Ramos (cell line): Measurements from ENCODE around the gene CCDC28B.

Source experiments
- in situ Hi-C: fragments of 300-500 bp; cut with MboI; formaldehyde crosslinking; loops from one replicate; pipeline ENCODE4 v1.14.3; 2022; ENCODE audit warnings: low sequenced_read_pairs; ENCODE audit not compliant: unreplicated experiment

Gene CCDC28B

DNA sequence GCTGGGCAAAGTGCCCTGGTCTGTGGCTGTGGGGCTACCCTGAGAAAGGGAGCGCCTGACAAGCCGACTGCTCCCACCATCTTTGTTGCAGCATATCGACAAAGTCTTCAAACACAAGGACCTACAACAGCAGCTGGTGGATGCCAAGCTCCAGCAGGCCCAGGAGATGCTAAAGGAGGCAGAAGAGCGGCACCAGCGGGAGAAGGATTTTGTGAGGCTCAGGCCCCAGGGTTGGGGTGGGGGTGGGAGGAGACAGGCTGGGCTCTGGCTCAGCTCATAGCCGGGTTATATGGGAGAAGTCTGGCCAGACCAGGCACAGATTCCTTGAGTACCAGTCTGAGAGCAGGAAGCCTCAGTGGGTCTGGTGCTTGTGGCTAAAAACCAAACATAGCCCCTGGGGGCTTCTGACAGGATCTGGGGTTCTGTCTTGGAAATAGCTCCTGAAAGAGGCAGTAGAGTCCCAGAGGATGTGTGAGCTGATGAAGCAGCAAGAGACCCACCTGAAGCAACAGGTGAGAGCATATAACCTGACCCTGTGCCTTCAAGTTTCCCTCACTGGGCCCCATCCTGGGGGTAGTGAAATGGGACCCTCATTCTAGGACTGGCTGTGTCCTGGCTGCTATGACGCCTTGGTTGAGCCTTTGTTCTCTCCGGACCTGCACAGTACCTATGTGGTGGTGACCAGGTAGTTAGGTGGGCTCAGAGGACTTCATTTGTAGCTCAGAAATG, 8.0 kb upstream of the CCDC28B start:
- in situ Hi-C loops, result no loop called here

DNA sequence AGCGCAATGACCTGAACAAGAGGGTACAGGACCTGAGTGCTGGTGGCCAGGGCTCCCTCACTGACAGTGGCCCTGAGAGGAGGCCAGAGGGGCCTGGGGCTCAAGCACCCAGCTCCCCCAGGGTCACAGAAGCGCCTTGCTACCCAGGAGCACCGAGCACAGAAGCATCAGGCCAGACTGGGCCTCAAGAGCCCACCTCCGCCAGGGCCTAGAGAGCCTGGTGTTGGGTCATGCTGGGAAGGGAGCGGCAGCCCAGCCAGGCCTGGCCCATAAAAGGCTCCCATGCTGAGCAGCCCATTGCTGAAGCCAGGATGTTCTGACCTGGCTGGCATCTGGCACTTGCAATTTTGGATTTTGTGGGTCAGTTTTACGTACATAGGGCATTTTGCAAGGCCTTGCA, 5.4 kb upstream of the CCDC28B start:
- in situ Hi-C loops, result no loop called here

DNA sequence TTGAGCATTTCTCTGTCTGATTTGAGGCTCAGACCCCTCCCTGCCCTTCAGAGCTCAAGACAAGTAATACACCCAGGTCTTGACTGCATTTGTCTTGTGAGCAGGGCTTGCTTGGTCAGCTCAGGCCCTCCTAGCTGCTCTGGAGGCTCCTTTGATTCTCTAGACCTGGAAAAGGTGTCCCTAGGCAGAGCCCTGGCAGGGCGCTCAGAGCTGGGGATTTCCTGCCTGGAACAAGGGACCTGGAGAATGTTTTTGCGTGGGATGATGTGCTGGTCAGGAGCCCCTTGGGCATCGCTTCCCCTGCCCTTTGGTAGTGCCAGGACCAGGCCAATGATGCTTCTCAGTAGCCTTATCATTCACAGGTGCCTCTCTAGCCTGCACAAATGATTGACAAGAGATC, 4.9 kb upstream of the CCDC28B start:
- in situ Hi-C loops, result no loop called here

DNA sequence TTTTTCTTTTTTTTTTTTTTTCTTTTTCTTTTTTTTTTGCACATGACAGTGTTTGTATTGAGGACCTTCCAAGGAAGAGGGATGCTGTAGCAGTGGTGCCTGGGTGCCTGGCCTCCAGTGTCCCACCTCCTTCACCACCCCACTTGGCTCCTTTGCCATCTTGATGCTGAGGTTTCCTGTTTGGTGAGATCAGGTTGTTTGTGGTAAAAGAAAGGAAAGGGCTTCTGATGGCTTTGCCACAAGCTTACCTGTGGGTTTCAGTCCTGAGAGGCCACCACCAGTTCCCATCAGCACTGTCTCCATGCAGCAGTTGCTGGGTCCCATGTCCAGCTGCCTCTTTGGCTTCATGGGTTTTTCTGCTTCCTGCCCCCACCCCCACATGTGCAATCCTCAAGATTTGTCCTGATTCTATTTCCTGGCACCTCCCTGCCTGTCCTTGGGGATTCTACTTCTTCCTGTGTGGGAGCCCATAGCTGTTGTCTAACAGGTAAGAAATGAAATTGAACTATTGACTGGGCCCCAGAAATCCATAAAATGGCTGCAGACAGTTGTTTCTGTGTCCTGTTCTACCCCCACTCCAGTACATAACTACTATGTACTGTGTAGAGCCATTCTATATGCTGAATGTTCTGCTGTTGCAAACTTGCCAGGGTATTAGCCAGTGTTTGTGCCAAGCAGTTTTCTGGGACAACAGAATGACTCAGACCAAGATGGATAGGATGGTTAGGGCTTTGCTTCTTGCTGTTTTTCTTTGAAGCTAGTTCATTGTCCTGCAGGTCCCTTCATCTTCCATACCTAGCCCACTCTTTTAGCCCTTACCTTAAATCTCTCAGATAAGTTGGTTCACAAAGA, 4.2 kb upstream of the CCDC28B start:
- in situ Hi-C loops, result no loop called here

DNA sequence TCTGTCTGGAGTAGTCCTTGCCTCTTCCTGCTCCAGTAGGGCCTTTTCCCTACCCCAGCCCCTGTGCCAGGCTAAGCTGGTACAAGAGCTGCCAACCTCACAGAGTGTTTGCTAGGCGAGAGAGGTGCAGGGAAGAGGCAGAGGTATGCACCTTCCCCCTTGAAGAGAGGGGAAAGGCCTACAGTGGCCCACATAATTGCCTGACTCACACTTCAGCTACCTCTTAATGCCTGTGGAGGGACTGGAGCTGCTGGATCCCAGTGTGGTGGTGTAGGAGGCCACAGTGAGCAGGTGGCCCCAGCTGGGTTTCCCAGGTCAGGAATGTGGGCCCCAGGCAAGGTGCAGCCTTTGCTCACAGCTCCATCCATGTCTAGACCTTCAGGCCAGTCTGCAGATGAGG, 3.3 kb upstream of the CCDC28B start:
- in situ Hi-C loops, result no loop called here

DNA sequence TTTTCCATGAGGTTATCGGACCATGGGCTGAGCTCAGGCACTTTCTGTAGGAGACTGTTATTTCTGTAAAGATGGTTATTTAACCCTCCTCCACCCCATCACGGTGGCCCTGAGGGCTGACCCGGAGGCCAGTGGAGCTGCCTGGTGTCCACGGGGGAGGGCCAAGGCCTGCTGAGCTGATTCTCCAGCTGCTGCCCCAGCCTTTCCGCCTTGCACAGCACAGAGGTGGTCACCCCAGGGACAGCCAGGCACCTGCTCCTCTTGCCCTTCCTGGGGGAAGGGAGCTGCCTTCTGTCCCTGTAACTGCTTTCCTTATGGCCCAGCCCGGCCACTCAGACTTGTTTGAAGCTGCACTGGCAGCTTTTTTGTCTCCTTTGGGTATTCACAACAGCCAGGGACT, 2.6 kb upstream of the CCDC28B start:
- in situ Hi-C loops, result no loop called here

DNA sequence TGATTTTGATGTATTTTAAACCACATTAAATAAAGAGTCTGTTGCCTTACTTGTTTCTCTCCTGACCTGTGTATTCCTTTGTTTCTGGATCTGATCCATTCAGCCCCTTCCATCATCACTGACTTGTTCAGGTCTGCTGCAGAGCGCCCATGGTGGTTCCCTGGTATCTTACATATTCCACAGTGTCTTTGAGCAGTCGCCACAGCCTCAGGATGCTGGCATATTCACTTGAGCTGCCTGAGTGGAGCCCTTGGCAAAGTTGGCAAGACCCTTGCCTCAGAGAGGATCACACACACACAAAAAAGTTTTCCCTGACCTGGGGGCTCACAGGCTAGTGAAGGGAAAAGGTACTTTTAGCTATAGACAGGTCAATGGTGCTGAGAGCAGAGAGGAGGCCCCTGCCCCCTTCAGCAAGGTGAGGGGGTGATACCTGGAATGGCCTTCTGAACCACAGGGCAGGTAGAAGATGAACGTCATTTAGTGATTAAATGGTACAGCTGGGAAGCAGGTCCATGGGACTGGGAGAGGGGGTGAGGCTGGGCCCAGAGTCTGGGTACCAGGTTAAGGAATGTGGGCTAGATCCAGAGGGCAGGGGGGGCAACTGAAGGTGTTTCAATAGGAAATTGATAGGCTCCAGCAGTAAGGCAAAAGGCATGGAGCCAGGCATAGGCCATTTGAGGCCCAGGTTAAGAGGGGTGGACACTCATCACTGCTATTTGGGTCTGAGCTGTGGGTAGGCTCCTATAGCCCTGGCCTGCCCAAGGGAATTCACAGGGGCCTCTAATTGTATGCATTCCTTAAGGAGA, 2.0 kb upstream of the CCDC28B start:
- in situ Hi-C loops, result no loop called here

DNA sequence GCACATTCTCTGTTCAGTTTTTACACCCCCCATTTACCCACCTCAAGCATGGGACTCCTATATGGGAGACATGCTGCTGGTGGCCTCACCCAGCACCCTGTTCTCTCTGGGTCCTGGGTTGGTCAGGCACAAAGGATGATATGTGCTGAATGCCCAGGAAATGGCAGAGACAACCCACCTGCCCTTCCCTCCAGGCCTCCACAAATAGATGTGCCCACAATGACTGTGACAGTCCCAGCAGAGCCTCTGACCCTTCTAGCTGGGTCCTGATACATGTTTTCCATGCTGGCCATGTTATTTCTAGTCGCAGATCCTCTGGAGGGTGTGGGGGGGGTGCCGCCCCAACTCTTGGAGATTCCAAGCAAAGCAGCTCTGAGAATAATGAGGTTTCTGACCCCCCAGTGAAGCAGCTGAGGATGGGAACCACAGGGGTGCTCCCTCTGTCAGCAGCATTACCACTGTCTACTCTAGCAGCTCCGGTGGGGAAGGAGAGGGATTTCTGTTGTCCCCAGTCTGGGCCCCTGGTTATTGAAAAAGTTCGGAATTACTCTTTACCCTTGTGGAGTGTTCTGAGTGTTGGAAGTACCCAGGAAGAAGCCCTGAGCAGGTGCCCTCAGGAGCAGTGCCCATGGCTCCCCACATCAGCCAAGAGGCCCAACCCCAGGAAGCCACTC, 1.2 kb upstream of the CCDC28B start:
- in situ Hi-C loops, result no loop called here

DNA sequence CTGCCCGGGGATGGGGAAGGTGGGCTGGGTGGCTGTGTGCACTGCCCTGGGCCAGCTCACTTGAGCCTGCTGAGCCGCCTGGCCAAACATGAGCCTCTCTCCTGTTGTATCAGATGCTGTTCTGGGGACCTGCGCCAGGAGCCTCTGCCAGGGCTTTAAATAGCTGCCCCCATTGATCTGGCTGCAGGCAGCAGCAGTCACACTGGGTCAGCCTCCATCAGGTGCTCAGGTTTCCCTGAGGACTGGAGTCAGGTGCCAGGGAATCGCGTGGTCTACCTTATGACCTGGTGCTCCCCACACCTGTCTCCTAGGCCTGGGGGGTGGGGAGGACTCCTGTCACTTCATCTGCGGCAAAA, 700 bp upstream of the CCDC28B start:
- in situ Hi-C loops, result no loop called here

DNA sequence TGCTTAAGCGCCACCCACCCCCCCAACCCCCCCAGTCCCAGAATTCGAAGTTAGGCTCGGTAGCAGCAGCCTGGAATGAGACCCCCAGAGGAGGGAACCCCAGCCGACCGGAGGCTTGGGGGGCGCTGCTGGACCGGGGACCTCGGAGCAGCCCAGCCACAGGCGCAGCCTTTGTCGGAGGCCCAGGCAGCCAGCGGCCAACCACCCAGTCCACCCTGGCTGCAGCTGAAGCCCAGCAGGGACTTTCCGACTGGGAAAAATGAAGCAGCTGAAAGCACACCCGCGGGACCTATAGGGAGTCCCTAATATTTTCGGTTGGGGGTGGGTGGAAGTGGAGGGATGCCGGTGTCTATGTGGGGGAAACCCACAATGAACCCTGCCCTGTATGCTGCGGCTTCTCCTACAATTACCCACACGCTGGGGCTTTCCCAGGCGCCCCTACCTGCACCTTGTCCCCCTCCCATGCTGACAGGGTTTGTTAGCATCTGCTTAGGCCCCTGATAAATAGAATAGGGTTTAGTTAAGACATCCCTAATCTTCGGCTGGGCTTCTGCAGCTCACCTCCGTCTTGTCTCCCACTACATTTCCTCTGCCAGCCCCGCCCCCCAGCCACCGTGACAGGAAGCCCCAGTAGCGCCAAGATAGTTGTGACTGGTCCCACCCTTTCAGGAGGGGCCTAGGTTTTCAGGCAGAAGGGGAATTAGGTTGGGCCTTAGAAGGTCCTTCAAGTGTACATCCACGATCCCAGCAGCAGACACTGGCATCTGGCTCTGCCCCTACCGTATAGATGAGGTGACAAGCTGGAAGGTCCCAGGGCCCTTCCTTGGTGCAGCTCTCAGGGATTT, 838 bp downstream of the CCDC28B start:
- in situ Hi-C loops, result no loop called here

DNA sequence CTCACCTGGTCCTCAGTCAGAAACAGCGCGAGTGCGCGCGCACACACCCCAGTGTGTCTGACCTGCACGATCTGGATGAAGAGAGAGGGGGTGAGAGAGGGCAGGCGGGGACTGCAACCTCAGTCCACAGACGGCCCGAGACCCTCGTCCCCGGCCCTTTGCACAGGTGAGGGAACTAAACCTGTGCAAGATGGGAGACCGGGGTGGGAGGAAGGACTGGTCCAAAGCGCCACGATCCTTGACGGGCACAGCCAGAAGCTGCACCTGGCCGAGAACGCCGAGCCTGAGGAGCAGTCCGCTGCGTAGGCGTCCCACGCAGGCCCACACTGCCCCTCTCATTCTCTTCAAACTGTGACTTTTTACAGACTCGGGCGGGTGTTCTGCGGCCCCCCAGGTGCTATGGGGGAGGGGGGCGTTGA, 4.6 kb downstream of the CCDC28B start:
- in situ Hi-C loops, result no loop called here

DNA sequence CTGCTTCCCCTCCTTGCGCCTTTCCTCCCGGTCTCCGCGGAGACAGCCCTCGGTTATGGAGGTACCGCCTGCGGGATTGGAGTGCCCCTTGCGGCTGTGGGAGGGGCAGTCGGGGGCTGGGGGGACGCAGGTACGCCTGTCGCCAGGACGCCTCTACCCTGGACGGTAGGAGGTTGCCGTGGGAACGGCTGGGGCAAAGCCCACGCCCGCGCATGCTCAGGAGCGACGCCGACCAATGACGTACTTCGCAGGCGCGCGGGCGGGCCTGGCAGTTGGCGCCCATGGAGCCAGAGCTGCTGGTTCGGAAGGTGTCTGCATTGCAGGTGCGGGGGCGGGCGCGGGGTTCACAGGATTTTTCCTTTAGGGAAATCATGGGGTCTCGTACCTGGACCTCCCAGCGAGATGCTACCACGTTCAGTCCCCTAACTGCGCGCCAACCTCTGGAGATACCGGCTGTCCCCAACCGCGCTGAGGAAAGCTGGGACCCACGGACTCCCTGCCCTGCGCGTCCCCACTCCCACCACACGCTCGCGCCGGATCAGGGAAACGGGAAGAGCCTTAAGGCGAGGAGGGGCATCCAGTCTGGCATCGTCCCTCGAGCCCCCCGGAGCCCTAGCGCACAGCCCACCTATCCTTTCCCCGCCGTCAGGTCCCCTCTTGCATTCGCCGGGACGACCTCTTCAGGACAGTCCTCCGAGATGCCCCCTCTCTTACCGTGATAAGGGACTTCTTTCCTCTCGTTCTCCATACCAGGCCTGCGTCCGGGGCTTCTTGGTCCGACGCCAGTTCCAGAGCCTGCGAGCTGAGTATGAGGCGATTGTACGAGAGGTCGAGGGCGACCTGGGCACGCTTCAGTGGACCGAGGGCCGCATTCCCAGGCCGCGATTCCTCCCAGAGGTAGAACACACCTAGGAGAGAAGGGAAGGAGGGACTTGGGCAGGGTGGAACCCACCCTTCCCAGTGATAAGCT, 5.3 kb downstream of the CCDC28B start, which contains the start of gene IQCC:
Gene IQCC (plus strand): TSS at position 271 of the 970 bp plus-strand sequence. CDS start 11 bp downstream, at position 282.
- in situ Hi-C loops, result no loop called here

DNA sequence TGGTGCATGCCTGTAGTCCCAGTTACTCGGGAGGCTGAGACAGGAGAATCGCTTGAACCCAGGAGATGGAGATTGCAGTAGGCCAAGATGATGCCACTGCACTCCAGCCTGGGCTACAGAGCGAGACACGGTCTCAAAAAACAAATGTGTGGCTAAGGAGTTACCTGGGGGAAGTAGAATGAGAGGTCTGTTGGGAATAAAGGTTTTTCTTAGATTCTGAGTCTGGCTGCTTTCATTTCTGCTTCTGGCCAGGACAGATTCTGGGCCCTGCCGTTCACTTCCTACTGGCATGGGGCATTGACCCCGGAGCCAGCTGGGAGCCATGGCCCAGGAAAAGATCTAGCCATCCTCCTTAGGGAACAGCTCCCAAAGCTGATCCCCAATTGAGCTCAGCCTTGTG, 8.1 kb downstream of the CCDC28B start:
- in situ Hi-C loops, result no loop called here

DNA sequence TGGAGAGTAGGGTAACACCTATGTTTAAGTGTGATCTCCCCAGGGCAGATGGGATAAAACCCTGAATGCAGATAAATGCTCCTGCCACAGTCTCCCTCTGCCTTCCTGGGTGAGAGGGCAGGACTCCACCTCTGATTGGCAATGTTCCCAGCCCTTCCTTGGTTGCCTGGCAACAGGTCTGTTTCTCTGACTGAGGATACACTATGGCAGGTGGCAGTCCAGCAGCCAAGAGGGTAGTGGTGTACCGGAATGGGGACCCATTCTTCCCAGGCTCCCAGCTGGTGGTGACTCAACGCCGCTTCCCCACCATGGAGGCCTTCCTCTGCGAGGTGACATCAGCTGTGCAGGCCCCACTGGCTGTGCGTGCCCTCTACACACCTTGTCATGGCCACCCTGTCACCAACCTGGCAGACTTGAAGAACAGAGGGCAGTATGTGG, 8.5 kb downstream of the CCDC28B start, which contains the start of gene DCDC2B:
Gene DCDC2B (plus strand): TSS at position 199 of the 438 bp plus-strand sequence. CDS start 5 bp downstream, at position 204.
- in situ Hi-C loops, result no loop called here

DNA sequence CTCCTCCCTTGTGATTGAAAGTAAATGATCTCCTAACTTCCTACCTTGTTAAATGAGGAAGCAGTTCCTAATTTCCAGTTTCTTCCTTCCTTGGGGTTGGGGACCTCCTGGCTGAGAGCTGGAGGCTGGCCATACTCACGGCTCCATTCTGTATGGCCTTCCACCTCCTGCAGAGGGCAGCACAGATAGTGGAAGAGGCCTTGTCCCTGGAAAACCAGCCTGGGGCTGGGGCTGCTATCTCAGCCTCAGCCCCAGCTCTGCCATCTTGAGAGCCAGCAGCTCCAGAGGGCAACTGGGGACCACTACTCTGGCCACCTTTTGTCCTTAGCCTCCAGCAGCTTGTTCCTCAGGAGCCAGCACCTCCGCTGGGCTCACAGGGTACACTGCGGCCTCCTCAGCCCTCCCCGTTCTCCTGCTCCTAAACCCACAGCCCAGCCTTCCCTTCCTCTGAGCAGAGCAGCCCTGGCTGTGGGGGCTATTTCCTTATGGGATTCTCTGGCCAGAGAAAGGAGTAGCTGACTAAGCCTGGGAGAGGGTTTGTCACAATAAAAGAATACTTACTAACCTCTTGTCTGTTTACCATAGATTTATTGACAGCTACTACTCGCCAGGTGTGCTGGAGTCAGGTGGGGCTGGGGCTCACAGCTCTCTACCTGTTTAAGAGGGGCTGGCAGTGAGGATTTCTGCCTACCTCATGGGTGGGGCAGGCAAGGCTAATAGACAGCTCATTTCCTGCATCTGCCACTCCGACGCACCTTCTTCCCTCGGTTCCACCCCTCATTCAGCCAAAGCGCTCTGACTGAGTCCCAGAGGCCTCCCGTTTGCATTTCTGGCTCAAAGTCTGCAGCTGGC, 15.5 kb downstream of the CCDC28B start:
- in situ Hi-C loops, result loop anchor here (5.0 to 10.0 kb wide), 2 partner anchors 109 to 196 kb away; no protein-coding TSS in a partner anchor

DNA sequence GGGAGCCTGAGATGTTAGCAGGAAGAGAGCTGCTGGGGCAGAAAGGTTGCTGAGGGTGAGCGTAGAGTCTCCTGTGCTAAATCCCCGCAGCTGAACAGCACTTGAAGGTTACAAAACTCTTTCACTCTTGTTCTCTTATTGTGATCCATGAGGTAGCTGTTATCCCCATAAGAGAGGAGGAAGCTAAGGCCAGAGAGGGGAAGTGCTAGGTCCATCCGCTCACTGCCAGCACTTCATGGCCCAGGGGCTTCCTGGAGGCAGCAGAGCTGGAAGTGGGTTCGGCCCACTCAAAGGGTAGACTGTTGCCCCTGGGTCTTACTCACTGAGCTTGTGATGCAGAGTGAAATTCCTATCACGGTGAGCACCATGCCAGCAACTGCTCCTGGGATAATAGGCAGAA, 16.2 kb downstream of the CCDC28B start:
- in situ Hi-C loops, result loop anchor here (5.0 to 10.0 kb wide), 2 partner anchors 108 to 196 kb away; no protein-coding TSS in a partner anchor

DNA sequence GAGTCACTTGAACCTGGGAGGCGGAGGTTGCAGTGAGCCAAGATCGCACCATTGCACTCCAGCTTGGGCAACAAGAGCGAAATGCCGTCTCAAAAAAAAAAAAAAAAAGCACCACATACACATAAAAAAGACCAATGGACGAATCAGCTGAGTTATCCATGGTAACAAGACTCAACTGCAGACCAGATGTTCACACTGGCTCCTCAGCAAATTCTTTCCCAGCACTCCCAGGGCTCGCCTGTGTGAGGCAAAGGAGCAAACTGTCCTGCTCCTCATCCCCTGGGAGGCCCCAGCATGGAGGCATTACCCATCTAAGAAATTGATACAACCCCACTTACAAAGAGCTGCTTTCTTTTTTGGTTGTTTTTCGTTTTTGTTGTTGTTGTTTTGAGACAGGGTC, 18.6 kb downstream of the CCDC28B start:
- in situ Hi-C loops, result loop anchor here (5.0 to 10.0 kb wide), 2 partner anchors 106 to 193 kb away; no protein-coding TSS in a partner anchor
